C4-2B (cell line): ENCODE results near the gene WFDC12.

Experiments used
- H3K27ac ChIP-seq: fragments of 450-650 bp; 2 replicates; pipeline ENCODE4 v1.5.1; 2017
- ZFX ChIP-seq: fragments of 450-650 bp; IDR thresholded peaks from 2 replicates; pipeline ENCODE4 v1.6.1; 2017
- TF ChIP-seq, protein P1 (sequence below): fragments of 450-650 bp; conservative IDR thresholded peaks from 2 replicates; pipeline ENCODE4 v1.5.1; 2017; ENCODE audit warnings: mild to moderate bottlenecking

WFDC12 gene

DNA sequence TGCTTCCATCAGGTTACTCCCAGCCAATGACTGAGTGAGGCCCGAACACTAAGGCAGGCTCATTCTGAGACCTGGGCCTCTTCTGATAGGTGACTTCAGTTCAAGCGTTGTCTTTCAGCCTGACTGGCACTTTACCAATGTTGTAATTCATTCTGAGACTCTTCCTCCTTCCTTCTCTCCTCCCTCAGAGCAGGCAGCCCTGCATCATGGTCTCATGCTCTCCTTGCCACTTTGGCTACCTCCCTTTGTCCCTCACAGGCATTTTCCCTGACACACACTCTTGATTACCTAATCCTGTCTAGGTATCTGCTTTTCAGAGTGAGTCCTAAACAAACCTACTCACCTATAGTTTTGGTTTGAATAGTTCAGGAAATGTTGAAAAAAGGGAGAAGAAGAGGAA, 12.6 kb upstream of the WFDC12 start:
- TF ChIP-seq, protein P1, sequence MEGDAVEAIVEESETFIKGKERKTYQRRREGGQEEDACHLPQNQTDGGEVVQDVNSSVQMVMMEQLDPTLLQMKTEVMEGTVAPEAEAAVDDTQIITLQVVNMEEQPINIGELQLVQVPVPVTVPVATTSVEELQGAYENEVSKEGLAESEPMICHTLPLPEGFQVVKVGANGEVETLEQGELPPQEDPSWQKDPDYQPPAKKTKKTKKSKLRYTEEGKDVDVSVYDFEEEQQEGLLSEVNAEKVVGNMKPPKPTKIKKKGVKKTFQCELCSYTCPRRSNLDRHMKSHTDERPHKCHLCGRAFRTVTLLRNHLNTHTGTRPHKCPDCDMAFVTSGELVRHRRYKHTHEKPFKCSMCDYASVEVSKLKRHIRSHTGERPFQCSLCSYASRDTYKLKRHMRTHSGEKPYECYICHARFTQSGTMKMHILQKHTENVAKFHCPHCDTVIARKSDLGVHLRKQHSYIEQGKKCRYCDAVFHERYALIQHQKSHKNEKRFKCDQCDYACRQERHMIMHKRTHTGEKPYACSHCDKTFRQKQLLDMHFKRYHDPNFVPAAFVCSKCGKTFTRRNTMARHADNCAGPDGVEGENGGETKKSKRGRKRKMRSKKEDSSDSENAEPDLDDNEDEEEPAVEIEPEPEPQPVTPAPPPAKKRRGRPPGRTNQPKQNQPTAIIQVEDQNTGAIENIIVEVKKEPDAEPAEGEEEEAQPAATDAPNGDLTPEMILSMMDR, result no peak
- no peak for TF ChIP-seq ZFX
- H3K27ac ChIP-seq, result no peak overlapping the region

DNA sequence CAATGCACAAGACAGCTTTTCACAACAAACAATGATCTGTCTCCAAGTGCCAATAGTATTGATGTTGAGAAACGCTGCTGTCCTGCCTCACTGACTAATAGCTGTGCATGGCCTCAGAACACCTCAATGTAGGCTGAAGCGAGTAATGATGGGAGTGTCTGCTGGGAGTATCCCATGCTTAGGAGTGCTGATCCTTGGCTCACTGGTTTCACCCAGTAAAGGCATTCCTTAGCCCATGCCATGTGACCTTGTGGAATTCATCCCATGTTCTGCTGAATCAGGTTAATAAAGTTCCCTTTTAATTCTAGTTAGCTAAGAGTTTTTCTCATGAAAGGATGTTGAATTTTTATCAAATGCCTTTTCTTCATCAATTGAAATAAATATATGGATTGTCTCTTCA, 3.8 kb upstream of the WFDC12 start:
- no peak overlapping the region for H3K27ac ChIP-seq
- TF ChIP-seq, protein P1, result no peak
- TF ChIP-seq ZFX, result no peak

DNA sequence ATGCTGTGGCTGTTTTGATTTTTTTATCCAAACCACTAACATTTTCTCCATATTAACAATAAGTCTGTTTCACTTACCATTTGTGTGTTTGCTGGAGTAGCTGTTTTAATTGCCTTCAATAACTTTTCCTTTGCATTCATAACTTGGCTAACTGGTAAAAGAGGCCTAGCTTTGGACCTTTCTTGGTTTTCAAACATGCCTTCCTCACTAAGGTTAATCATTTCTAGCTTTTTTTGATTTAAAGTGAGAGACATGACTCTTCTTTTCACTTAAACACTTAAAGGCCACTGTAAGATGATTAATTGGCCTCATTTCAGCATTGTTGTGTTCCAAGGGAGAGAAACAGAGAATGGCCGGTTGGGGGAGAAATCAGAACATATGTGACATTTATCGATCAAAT, 2.9 kb downstream of the WFDC12 start:
- H3K27ac ChIP-seq, result no peak overlapping the region
- TF ChIP-seq, protein P1, result no peak
- no peak for TF ChIP-seq ZFX

DNA sequence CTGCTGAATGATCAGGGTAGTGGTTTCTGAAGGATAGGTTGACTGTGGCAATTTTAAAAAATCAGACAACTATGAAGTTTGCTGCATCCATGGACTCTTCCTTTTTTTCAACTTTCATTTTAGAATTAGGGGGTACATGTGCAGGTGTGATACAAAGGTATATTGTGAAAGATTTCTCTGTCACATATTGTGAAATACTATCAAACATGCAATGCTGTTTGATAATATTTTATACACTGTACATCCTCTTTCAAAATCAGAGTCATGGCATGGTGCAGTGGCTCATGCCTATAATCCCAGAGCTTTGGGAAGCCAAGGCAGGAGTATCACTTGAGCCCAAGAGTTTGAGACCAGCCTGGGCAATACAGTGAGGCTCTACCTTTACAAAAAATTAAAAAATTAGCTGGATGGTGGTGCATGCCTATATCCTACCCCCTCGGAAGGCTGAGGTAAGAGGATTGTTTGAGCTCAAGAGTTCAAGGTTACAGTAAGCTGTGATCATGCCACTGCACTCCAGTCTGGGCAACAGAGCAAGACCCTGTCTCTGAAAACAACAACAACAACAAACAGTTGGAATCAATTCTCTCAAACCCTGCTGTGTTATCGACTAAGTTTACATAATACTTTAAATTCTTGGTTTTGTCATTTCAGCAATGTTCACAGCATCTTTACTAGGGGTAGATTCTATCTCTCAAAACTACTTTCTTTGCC, 4.6 kb downstream of the WFDC12 start:
- H3K27ac ChIP-seq, result no peak overlapping the region
- no peak for TF ChIP-seq ZFX
- TF ChIP-seq, protein P1, result no peak

DNA sequence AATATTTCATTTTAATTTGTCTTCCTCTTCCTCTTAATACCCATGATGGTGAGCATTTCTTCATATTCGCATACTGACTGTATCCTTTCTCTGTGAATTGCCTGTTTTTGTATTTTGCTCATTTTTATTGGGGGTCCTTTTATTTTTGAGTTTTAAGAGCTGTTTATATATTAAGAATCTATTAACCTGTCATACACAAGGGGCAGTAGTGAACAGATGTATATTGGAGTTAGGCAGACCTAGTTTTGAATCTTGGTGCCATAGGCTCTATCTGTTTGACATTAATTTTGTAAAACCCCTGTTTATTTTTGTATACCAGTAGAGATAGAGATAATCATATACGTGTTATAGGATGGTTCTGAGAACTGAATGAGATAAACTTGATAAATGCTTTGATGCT, 6.2 kb downstream of the WFDC12 start:
- no peak overlapping the region for H3K27ac ChIP-seq
- TF ChIP-seq, protein P1, result peak; percentile 36
- TF ChIP-seq ZFX, result no peak

DNA sequence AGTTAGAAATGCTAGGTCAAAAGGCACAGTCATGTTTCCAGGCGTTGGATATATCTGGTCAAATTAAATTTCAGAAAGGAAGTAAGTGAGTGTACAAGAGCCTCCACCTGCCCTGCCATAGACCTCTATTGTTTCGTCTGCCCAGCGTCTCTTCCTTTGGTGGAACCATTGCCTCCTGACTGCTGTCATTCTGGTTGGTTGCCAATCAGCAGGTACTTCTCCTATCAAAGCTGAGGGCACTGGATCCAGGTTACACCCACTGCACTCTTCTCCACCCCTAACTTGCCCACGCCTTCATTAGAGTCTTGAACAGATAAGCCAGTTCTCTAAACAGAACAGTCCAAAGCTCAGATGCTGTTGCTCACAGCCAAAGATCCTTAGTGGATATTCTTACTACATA, 6.7 kb downstream of the WFDC12 start:
- H3K27ac ChIP-seq, result no peak overlapping the region
- no peak for TF ChIP-seq ZFX
- TF ChIP-seq, protein P1, result no peak

DNA sequence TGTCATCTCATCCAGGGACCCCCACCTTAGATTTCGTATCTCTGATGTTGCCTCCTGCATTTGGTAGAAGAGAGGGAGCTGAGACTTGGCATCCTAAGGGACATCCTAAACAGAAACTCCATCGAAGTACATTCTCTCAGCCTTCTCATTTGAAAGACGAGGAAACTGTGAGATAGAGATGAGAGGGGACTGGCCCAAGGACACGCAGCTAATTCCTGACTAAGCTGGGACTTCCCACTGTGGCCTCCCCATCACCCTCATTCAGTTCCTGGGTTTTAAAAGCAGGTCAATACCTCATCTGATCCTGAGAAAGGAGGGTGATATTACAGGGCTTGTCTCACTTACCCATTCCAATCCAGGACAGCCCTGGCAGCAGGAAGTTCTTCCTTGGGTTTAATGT, 8.4 kb downstream of the WFDC12 start:
- TF ChIP-seq, protein P1, result no peak
- no peak for TF ChIP-seq ZFX
- H3K27ac ChIP-seq, result no peak overlapping the region
